ENCODE data around the gene PDZD2.

DNA sequence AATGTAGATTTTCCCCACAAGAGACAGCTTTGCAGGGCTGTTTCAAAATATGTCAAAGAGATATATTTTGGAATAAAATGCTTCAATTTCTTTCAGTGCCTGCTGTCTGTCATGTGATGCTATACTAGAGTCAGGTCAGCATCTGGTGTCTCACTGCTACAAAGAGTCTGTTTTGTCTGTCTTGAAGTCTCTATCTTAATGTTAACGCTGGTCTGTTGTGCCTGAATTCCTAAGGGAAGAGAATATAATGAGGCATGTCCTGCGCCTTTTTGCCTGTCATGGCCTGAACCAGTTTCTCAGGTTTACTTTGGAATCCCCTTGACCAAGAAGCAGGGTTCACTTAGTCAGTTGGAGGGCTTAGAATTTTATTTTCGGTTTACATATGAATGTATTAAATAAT is 176.4 kb downstream of the PDZD2 start:
- no peak for TF ChIP-seq POLR2A (IDR thresholded peaks at IDR 0.05; ENCODE audit: low read length)
- no peak for TF ChIP-seq GATA1 (IDR thresholded peaks at IDR 0.05; ENCODE audit: low read depth, low read length)
